Epithelial cell of prostate (primary cell): ENCODE results near the gene SCRN3.
"Not testable (repeated sequence)": the region's sequence is repeated elsewhere in the genome, so short reads cannot be mapped to it uniquely, and the experiment has no call there.

ENCODE experiments used
- DNase-seq: peaks from one replicate; pipeline ENCODE4 v3.0.0-alpha.2; 2011; ENCODE audit warnings: low read depth, low spot score
- H3K27ac ChIP-seq: fragments of 450-650 bp; 2 replicates; pipeline ENCODE4 v1.5.1; 2017; ENCODE audit warnings: mild to moderate bottlenecking

The SCRN3 gene

GRCh38 chr2:174399171-174399570, 3.6 kb downstream of the SCRN3 start:
- no peak overlapping the region for H3K27ac ChIP-seq

GRCh38 chr2:174400853-174401252, 5.3 kb downstream of the SCRN3 start:
- no peak overlapping the region for H3K27ac ChIP-seq
- DNase-seq: no peak

More at GRCh38 chr2:174399171-174399570, 3.6 kb downstream of the SCRN3 start:
- DNase-seq: no peak

- DNase-seq: no peak
- no peak overlapping the region for H3K27ac ChIP-seq
Measured at GRCh38 chr2:174403628-174404027, 8.1 kb downstream of the SCRN3 start.

GRCh38 chr2:174410039-174410438, 14.5 kb downstream of the SCRN3 start:
- peak overlapping the region; percentile 82 for H3K27ac ChIP-seq

GRCh38 chr2:174412256-174412655, 16.7 kb downstream of the SCRN3 start:
- no peak for DNase-seq

More at GRCh38 chr2:174410039-174410438, 14.5 kb downstream of the SCRN3 start:
- not testable (repeated sequence) for DNase-seq

GRCh38 chr2:174428214-174428613, 32.7 kb downstream of the SCRN3 start:
- no peak overlapping the region for H3K27ac ChIP-seq
- no peak for DNase-seq

More at GRCh38 chr2:174412256-174412655, 16.7 kb downstream of the SCRN3 start:
- H3K27ac ChIP-seq: no peak overlapping the region

- no peak overlapping the region for H3K27ac ChIP-seq
- DNase-seq: no peak
Measured at GRCh38 chr2:174430066-174430465, 34.5 kb downstream of the SCRN3 start.

GRCh38 chr2:174431902-174432301, 36.4 kb downstream of the SCRN3 start:
- DNase-seq: no peak
- H3K27ac ChIP-seq: no peak overlapping the region

- no peak overlapping the region for H3K27ac ChIP-seq
- peak; percentile 1 for DNase-seq
Measured at GRCh38 chr2:174436351-174436750, 40.8 kb downstream of the SCRN3 start.

- DNase-seq: no peak
- no peak overlapping the region for H3K27ac ChIP-seq
Measured at GRCh38 chr2:174438146-174438886, 42.8 kb downstream of the SCRN3 start.

- H3K27ac ChIP-seq: no peak overlapping the region
- DNase-seq: no peak
Measured at GRCh38 chr2:174439323-174439722, 43.8 kb downstream of the SCRN3 start.

GRCh38 chr2:174439950-174440349, 44.4 kb downstream of the SCRN3 start:
- H3K27ac ChIP-seq: no peak overlapping the region
- no peak for DNase-seq

GRCh38 chr2:174442546-174443510, 47.3 kb downstream of the SCRN3 start:
- DNase-seq: peak; percentile 5
- H3K27ac ChIP-seq: no peak overlapping the region

- no peak overlapping the region for H3K27ac ChIP-seq
- no peak for DNase-seq
Measured at GRCh38 chr2:174444761-174445160, 49.2 kb downstream of the SCRN3 start.

GRCh38 chr2:174445248-174445647, 49.7 kb downstream of the SCRN3 start:
- DNase-seq: no peak
- H3K27ac ChIP-seq: no peak overlapping the region

GRCh38 chr2:174446531-174446930, 51.0 kb downstream of the SCRN3 start:
- H3K27ac ChIP-seq: no peak overlapping the region
- DNase-seq: no peak

GRCh38 chr2:174449033-174449432, 53.5 kb downstream of the SCRN3 start:
- H3K27ac ChIP-seq: no peak overlapping the region
- DNase-seq: no peak

GRCh38 chr2:174450021-174450816, 54.7 kb downstream of the SCRN3 start:
- no peak for DNase-seq
- H3K27ac ChIP-seq: no peak overlapping the region

- DNase-seq: no peak
- no peak overlapping the region for H3K27ac ChIP-seq
Measured at GRCh38 chr2:174454566-174454965, 59.0 kb downstream of the SCRN3 start.

- no peak for DNase-seq
- H3K27ac ChIP-seq: no peak overlapping the region
Measured at GRCh38 chr2:174461221-174461620, 65.7 kb downstream of the SCRN3 start.
